HepG2 (cell line): ENCODE measurements around the gene EPHA3. TPM values are rescaled to one million over a fixed set of nuclear protein-coding genes. Genes with fewer than 3 reads are reported as not detected.

Experiments used
- ATAC-seq: fragments of 200-7000 bp; cut with Tn5 transposase; 3 replicates; pipeline ENCODE4 v1.9.1; 2020; ENCODE audit warnings: mild to moderate bottlenecking, moderate library complexity
- BruUV-seq: library from RNA; stranded (reverse); fragments of 400-500 nt; replicated peaks from 2 replicates; lab custom pipeline; 2021; lab: Mats Ljungman, UMichigan
- CTCF ChIA-PET: fragments of 300-600 bp; formaldehyde crosslinking; extraction: SDS; loops from one replicate; lab custom pipeline; 2021; ENCODE audit warnings: low total read pairs, inconsistent platforms, low intra/inter-chr PET ratio; lab: Yijun Ruan, JAX
- POLR2A ChIA-PET: fragments of 350-600 bp; sonication (Branson Sonifier 250); formaldehyde crosslinking; loops from one replicate; lab custom pipeline; 2020; ENCODE audit warnings: antibody characterized with exemption, inconsistent platforms; lab: Yijun Ruan, JAX
- DNase-seq: peaks from one replicate; pipeline ENCODE4 v3.0.0-alpha.2; 2015; ENCODE audit warnings: low spot score
- FAIRE-seq: peaks from 3 replicates; lab custom pipeline; 2011; peaks lifted over from hg19 to GRCh38; lab: Jason Lieb, UNC
- H2AFZ ChIP-seq: one replicate; pipeline ENCODE4 v1.6.1; 2011; ENCODE audit warnings: low read length, inconsistent platforms
- H3K27ac ChIP-seq: fragments of 300-600 bp; 3 replicates; pipeline ENCODE4 v1.8.0; 2011; ENCODE audit warnings: mixed run types, mild to moderate bottlenecking, mixed read lengths, low read length, inconsistent platforms; ENCODE audit not compliant: insufficient read depth; ENCODE audit errors: extremely low read length
- H3K27me3 ChIP-seq, 2 experiments: fragments of 200-600 bp in 1 of 2; 2 replicates in 1 of 2; 3 replicates in 1 of 2; pipeline versions ENCODE4 v1.6.0 to v1.8.0; 2011; ENCODE audit warnings: low read length in 2 of 2, mild to moderate bottlenecking in 2 of 2, moderate library complexity in 2 of 2, inconsistent platforms in 1 of 2; ENCODE audit not compliant: insufficient read depth in 2 of 2, control insufficient read depth in 1 of 2
- H3K36me3 ChIP-seq, 2 experiments: fragments of 200-600 bp in 1 of 2; replicated peaks in 1 of 2; 2 replicates in 1 of 2; 3 replicates in 1 of 2; pipeline versions ENCODE4 v1.5.1 to v1.8.0; 2011; ENCODE audit warnings: low read length in 2 of 2, inconsistent platforms in 1 of 2; ENCODE audit not compliant: insufficient read depth in 2 of 2, control insufficient read depth in 1 of 2
- H3K4me1 ChIP-seq: 2 replicates; pipeline ENCODE4 v1.5.1; 2012; ENCODE audit warnings: low read length, inconsistent platforms; ENCODE audit not compliant: insufficient read depth
- H3K4me2 ChIP-seq: 2 replicates; pipeline ENCODE4 v1.6.0; 2011; ENCODE audit warnings: low read depth, low read length, inconsistent platforms
- H3K4me3 ChIP-seq, 3 experiments: fragments of 200-600 bp in 1 of 3; sonication (generic), shearing (Covaris generic) in 1 of 3; replicated peaks in 1 of 3; 2 replicates each; pipeline ENCODE4 v1.5.1; 2011 to 2016; ENCODE audit warnings: low read length in 3 of 3, inconsistent platforms in 2 of 3, low read depth in 2 of 3, mild to moderate bottlenecking in 2 of 3, control low read depth in 1 of 3, mixed read lengths in 1 of 3; ENCODE audit not compliant: insufficient read depth in 1 of 3
- H3K79me2 ChIP-seq: one replicate; pipeline ENCODE4 v1.6.1; 2011; ENCODE audit warnings: low read length, inconsistent platforms; ENCODE audit not compliant: insufficient read depth
- H3K9ac ChIP-seq: 2 replicates; pipeline ENCODE4 v1.6.0; 2011; ENCODE audit warnings: mild to moderate bottlenecking, low read depth, low read length, inconsistent platforms; ENCODE audit not compliant: insufficient read depth
- H3K9me3 ChIP-seq: 2 replicates; pipeline ENCODE4 v1.5.1; 2012; ENCODE audit warnings: mild to moderate bottlenecking, low read length
- H4K20me1 ChIP-seq: 2 replicates; pipeline ENCODE4 v1.6.0; 2011; ENCODE audit warnings: inconsistent platforms, mild to moderate bottlenecking, low read length, moderate library complexity; ENCODE audit not compliant: insufficient read depth
- AKAP8 ChIP-seq: sonication (generic); formaldehyde crosslinking; IDR thresholded peaks from 2 replicates; pipeline ENCODE4 v1.5.1; 2020; ENCODE audit warnings: mild to moderate bottlenecking, missing genetic modification reagents
- ATF1 ChIP-seq: IDR thresholded peaks from 2 replicates; pipeline ENCODE4 v1.6.1; 2016; ENCODE audit warnings: mild to moderate bottlenecking, control low read depth
- NFE2L2 ChIP-seq: fragments of 150-350 bp; IDR thresholded peaks from 2 replicates; pipeline ENCODE4 v1.6.1; 2014; ENCODE audit warnings: low read length
- NFIB ChIP-seq: sonication (generic); formaldehyde crosslinking; IDR thresholded peaks from 2 replicates; pipeline ENCODE4 v1.9.0; 2021; ENCODE audit warnings: missing genetic modification reagents, mild to moderate bottlenecking, borderline replicate concordance
- SP2 ChIP-seq: sonication (generic); formaldehyde crosslinking; IDR thresholded peaks from 2 replicates; pipeline ENCODE4 v1.5.1; 2020; ENCODE audit warnings: mild to moderate bottlenecking, missing genetic modification reagents
- ZNF205 ChIP-seq: IDR thresholded peaks from 2 replicates; pipeline ENCODE4 v1.6.1; 2018; ENCODE audit warnings: missing biosample characterization, missing genetic modification reagents
- ZNF720 ChIP-seq: sonication (generic); formaldehyde crosslinking; IDR thresholded peaks from 2 replicates; pipeline ENCODE4 v1.4.0; 2020; ENCODE audit warnings: missing genetic modification reagents
- ZNF746 ChIP-seq: sonication (generic); formaldehyde crosslinking; IDR thresholded peaks from 2 replicates; pipeline ENCODE4 v1.8.0; 2022; ENCODE audit warnings: mild to moderate bottlenecking, missing genetic modification reagents
- WGBS: methylation state at CpG from one replicate; pipeline ENCODE4 v1.1.6; 2017; ENCODE audit warnings: low lambda C conversion rate; 5-methylcytosine and 5-hydroxymethylcytosine counted together
- in situ Hi-C: cut with HindIII; loops from 2 replicates; pipeline ENCODE4 v1.10.0; 2017; ENCODE audit warnings: low pct_unique_long_range_greater_than_20kb; ENCODE audit not compliant: extremely low pct_ligation_motif_present
- intact Hi-C: fragments of 100-400 bp; cut with micrococcal nuclease; formaldehyde crosslinking; loops from one replicate; pipeline ENCODE4 v1.10.0; 2022; ENCODE audit not compliant: unreplicated experiment
- polyA plus RNA-seq, 8 experiments: library from polyadenylated mRNA; depleted of rRNA in 3 of 8; stranded (reverse) in 7 of 8; unstranded in 1 of 8; fragments of >200 nt; fragmentation: Illumina TruSeq in 4 of 8; extraction: Trizol in 4 of 8; gene quantifications; 2 replicates each; pipeline versions ENCODE4 v1.2.1 to v1.2.3, GENCODE V29; 2011 to 2016; ENCODE audit warnings: low read depth in 4 of 8, missing spikeins in 1 of 8, mixed read lengths in 1 of 8; ENCODE audit not compliant: insufficient read depth in 1 of 8
- total RNA-seq, 5 experiments: library from RNA; depleted of rRNA; stranded (reverse); fragments of >200 nt; fragmentation: Illumina TruSeq; extraction: Trizol; gene quantifications; 2 replicates each; pipeline ENCODE4 v1.2.3, GENCODE V29; 2016; ENCODE audit warnings: low read depth in 1 of 5
- TF ChIP-seq, protein P1 (sequence below): sonication (generic); formaldehyde crosslinking; IDR thresholded peaks from 2 replicates; pipeline ENCODE4 v1.9.0; 2021; ENCODE audit warnings: missing genetic modification reagents, borderline replicate concordance
- TF ChIP-seq, protein P2 (sequence below): sonication (generic); formaldehyde crosslinking; IDR thresholded peaks from 2 replicates; pipeline ENCODE4 v1.4.0; 2020; ENCODE audit warnings: mild to moderate bottlenecking, low read depth, missing genetic modification reagents

Gene EPHA3
- total and polyA plus RNA-seq, 2 of the 13 experiments (the other 11 are each of a cell fraction or from before 2014, with no cell fraction given), result 0.01 TPM; not detected in 1

DNA sequence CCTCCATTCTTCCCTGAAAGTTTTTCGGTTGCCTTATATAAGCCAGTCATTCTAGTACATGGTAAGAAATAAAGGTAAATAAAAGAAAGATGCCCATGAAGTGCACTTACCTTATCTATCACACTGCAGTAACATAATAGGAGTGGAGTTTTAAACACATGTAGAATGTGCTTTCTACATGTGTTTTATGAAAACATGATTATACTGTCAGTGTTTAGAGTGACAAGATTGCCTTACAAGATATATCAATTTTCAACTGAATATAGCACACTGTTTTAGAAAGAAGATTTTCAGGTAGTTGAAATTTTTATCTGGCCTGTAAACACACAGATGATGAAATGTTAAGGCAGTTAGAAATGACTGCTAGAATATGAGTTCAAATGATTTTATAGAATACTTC is 219.6 kb downstream of the EPHA3 start (continued):
- TF ChIP-seq, protein P1, sequence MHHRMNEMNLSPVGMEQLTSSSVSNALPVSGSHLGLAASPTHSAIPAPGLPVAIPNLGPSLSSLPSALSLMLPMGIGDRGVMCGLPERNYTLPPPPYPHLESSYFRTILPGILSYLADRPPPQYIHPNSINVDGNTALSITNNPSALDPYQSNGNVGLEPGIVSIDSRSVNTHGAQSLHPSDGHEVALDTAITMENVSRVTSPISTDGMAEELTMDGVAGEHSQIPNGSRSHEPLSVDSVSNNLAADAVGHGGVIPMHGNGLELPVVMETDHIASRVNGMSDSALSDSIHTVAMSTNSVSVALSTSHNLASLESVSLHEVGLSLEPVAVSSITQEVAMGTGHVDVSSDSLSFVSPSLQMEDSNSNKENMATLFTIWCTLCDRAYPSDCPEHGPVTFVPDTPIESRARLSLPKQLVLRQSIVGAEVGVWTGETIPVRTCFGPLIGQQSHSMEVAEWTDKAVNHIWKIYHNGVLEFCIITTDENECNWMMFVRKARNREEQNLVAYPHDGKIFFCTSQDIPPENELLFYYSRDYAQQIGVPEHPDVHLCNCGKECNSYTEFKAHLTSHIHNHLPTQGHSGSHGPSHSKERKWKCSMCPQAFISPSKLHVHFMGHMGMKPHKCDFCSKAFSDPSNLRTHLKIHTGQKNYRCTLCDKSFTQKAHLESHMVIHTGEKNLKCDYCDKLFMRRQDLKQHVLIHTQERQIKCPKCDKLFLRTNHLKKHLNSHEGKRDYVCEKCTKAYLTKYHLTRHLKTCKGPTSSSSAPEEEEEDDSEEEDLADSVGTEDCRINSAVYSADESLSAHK (CRISPR knock-in tag), result no peak
- TF ChIP-seq AKAP8 (CRISPR knock-in tag) (no peak), NFE2L2 (no peak), ZNF720 (no peak), ZNF205 (CRISPR knock-in tag) (no peak), NFIB (CRISPR knock-in tag) (no peak), SP2 (CRISPR knock-in tag) (no peak)
- TF ChIP-seq, protein P2, sequence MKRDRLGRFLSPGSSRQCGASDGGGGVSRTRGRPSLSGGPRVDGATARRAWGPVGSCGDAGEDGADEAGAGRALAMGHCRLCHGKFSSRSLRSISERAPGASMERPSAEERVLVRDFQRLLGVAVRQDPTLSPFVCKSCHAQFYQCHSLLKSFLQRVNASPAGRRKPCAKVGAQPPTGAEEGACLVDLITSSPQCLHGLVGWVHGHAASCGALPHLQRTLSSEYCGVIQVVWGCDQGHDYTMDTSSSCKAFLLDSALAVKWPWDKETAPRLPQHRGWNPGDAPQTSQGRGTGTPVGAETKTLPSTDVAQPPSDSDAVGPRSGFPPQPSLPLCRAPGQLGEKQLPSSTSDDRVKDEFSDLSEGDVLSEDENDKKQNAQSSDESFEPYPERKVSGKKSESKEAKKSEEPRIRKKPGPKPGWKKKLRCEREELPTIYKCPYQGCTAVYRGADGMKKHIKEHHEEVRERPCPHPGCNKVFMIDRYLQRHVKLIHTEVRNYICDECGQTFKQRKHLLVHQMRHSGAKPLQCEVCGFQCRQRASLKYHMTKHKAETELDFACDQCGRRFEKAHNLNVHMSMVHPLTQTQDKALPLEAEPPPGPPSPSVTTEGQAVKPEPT (CRISPR knock-in tag), result no peak

DNA sequence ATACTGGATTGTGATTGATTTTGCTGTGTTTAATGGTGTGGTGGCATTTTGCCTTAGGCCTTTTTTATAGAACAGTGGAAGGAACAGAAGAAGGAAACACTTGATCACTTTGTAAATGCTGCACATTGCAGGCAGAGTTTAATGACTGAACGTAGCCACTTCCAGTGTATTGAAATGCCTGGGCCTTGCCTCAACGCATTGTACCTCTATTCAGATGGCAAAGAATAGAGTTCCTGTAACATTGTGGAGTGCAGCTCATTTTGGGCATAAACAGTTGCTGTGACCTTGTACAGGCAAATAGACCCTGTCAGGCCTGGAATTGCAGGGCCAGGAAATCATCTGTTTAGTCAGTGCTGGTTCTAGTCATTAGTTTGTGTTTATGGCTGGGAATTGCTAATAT is 225.0 kb downstream of the EPHA3 start:
- no peak overlapping the region for H3K9ac ChIP-seq
- H3K27me3 ChIP-seq, result no peaks in the 10 kb centered on the region
- BruUV-seq, result no TSS peak
- no peak overlapping the region for H2AFZ ChIP-seq
- ATAC-seq, result no peak
- H3K4me1 ChIP-seq, result no peaks in the 10 kb centered on the region
- no peak for TF ChIP-seq ZNF746 (CRISPR knock-in tag)
- no peak for TF ChIP-seq ATF1 (CRISPR knock-in tag)
- H3K9me3 ChIP-seq, result no peaks in the 10 kb centered on the region
- H3K36me3 ChIP-seq, result no peaks in the 10 kb centered on the region
- no peak overlapping the region for H3K4me2 ChIP-seq
- in situ Hi-C loops, result no loop called here
- 33% methylated on average over 2 of the region's 2 CpGs for WGBS
- no peak for FAIRE-seq
- intact Hi-C loops, result no loop called here
- no peak overlapping the region for H3K27ac ChIP-seq
- H3K4me3 ChIP-seq, result no peak overlapping the region
- no peaks in the 10 kb centered on the region for H3K79me2 ChIP-seq
- H4K20me1 ChIP-seq, result no peaks in the 10 kb centered on the region
- no peak for DNase-seq
- ChIA-PET CTCF (no interaction called here), POLR2A (no interaction called here)
